Muscle of back (tissue), 11 donors: ENCODE data around the gene ANKRD42. TPM values are rescaled to one million over a fixed set of nuclear protein-coding genes. Genes with fewer than 3 reads are reported as not detected.
"Not testable (repeated sequence)": the region's sequence is repeated elsewhere in the genome, so short reads cannot be mapped to it uniquely, and the experiment has no call there.

Experiments
- DNase-seq, 3 donors: peaks; one replicate each; pipeline versions ENCODE4 v3.0.0 to v3.0.0-alpha.2; 2013
- polyA plus RNA-seq, 10 donors: library from polyadenylated mRNA; unstranded; fragments of 120-200 nt; gene quantifications; one replicate each; pipeline ENCODE4 v1.2.1, GENCODE V29; 2013; ENCODE audit not compliant: insufficient read length in 10 of 10

The ANKRD42 gene
- polyA plus RNA-seq, 10 donors: 3.5 to 6.5 (median 4.4) TPM

DNA sequence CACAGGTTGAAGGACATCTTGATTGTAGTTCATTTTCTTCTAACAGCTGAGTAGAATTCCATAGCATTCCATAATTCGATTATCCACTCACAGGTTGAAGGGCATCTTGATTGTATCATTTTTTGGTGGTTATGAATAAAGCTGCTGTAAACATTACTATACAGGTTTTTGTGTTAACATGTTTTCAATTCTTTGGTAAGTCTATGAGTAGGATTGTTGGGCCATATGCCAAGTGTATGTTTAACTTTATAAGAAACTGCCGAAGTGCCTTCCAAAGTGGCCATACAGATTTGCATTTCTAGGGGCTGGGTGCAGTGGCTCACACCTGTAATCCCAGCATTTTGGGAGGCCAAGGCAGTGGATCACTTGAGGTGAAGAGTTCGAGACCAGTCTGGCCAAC, 44.6 kb downstream of the ANKRD42 start:
- DNase-seq: no peak

DNA sequence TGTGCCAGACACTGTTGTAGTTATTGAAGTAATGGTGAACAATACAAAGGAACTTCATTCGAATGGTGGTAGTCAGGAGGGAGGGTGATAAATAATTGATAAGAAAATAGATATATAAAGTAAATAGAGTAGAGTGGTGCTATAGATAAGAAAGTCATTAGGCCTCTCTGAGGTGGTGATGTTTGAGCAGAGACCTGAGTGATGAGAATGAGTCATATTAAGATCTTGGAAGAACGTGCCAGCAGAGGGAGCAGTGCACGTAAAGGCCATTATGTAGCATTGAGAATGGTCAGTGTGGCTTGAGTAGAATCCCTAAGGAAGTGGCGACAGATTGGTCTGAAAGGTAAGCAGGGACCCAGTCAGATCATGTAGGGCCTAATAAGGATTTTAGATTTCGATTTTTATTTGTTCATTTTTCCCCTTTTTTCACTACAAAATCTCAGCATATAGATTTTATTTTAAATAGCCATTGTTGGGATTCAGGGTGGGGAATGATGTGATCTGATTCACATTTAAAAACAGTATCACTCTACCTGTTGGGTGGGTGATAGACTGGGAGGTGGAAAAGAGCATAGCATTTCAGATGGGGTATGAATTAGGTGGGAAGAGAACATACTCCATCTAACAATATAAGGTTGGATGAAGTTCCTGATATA, 47.9 kb downstream of the ANKRD42 start:
- DNase-seq: peak; percentile 30 to 53 (median 43)

DNA sequence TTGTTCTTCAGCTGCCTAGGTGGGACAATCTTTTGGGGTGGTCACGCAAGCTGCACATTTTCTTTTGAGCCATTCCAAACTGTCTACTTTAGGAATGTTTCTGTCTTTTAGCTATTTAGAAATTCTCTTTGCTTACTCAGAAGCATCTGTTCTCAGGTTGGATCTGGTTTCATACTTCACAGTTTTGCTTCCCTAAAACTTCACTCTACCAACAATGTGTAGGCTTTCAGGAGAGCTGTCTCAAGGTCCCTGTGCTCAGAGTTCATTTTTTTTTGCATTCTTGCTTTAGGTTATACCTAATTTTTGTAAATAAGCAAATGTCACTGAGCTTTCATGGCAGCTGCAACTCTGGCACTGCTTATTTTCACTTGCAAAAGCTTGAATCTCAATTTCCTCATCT, 55.9 kb downstream of the ANKRD42 start:
- no peak for DNase-seq

DNA sequence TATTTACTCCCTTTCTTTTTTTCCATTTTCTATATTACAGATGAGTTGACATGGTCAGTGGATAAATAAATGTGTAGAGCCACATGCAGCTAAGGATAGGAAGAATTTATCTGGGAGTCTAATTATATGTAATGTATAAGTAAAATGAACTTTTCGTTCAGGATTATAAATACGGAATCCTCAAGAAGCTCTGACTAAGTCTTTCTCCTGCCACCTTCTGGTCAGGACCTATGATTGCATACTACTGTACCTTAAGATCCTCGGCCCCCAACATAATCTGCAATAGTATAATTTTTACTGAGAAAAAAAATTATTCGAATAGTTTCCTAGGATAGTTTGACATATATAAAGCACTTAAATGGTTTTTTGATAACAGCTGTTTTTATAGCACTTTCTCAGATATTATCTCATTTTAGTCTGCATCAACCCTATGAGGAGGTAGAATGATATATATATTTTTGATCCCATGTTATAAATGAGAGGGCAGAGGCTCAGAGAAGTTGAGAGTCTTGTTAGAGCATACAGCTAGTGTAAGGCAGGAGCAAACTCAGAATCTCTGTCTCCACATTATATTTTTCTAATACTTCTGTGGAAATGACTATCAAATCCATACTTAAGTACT, 56.6 kb downstream of the ANKRD42 start:
- peak; percentile 15 to 50 (median 30) for DNase-seq

DNA sequence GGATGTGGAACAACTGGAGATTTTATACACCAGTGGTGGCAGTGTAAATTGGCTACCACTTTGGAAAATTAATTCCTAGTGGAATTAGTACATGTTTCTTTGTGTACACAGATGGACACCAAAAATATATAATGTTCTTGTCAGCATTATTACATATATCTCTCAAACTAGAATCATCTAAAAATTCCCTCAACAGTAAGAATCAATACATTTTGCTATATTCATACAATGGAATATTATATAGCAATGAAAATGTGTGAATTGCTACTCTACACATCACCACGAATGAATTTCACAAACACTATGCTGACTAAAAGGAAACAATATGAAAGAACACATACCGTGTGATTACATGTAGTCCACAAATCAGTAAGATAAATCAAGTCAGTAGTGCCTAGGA, 58.8 kb downstream of the ANKRD42 start:
- no peak for DNase-seq

DNA sequence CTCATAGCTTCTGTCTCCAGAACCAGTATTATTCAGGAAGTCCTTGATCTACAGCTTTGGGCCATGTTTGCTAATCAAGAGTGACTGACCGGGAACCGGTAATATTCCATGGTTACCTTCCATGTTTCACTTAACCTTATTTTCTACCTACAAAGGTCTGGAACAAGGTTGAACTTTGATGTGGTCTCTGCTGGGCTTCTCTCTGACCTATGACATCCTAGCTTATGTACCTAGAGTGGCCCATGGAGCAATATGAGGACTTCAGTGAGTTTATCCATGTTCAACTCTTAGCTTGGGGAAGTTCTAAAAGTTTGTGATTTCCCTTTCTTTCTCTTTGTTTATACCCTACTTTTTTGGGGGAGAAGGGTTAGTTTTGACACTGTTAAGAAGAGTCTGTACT, 59.4 kb downstream of the ANKRD42 start:
- no peak for DNase-seq

DNA sequence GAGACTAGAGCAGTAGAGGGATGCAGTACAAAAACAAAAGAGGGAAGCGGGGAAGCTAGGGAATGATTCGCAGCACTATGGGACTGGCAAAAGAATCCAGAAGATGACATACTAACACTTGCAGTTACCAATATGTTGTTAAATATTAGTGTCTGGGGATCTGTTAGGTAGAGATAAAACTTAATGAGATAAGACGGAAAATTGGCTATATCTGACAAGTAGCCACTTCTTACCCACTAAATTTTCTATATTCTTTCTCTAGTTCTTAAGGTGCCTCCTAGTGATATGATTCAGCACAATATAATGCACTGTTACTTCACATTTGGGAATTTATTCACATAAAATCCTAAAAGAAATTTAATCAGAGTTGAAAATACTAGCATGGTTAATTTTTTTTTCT, 61.9 kb downstream of the ANKRD42 start:
- DNase-seq: no peak

DNA sequence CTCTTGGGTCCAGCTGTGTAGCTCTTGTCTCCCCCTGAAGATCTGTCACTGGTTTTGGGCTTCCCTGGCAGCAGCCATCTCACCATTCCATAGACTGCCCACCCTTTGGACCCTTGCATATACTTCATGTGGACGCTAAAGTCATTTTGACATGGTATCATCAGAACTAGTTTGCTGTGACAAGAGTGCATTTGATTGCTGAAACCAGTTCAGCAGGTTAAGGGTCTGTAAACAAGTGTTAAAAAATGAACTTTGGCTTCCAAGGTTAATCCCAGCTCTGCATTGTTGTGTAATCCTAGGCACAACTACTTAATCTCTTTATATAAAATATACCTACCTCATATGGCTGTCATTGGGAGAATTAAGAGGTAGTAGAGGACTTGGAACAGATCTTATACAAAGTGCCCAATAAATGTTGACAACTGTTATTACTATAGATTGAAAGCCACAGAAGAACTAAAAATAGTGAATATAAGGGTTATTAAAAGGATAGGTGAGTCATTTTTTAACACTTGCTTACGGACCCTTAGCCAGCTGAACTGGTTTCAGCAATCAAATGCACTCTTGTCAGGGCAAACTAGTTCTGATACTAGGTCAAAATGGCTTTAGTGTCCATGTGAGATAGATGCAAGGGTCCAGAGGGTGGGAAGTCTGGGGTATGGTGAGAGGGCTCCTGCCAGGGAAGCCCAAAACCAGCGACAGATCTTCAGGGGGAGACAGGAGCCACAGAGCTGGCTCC, 63.3 kb downstream of the ANKRD42 start:
- no peak for DNase-seq

DNA sequence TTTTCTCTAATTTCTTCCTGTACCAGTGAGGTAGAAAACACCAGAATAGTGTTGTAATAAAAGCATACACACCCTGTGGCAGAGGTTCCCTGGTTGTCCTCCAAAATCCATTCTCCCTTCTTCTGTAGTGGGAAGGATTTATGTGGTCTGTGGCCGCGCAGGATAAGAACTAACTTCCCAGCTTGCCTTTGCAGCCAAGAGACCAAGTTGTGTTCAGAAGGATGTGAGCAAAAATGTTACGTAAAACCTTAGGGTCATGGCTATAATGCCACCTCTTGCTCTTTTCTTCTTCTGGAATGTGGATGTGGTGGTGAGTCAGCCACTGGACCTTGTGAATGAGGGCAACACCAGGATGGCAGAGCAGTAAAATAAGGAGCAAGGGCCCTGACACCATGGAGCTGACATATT, 64.3 kb downstream of the ANKRD42 start:
- peak in 2 of 3 donors; percentile 1 to 24 for DNase-seq

DNA sequence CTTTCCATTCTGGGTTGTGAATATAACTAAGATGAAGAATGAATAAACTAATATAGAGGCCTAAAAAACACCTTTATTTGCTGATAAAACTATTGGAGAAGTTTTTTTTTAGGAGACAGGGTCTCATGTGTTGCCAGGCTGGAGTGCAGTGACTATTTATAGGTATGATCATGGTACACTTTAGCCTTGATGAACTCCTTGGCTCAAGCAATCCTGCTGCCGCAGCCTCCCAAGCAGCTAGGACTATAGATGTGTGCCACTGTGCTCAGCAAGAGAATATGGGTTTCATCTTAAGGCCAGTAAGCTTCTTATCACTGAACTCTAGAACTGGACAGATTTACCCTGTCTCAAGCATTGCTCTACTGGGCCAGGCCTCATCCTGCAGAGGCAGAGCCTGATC, 66.0 kb downstream of the ANKRD42 start:
- no peak for DNase-seq

DNA sequence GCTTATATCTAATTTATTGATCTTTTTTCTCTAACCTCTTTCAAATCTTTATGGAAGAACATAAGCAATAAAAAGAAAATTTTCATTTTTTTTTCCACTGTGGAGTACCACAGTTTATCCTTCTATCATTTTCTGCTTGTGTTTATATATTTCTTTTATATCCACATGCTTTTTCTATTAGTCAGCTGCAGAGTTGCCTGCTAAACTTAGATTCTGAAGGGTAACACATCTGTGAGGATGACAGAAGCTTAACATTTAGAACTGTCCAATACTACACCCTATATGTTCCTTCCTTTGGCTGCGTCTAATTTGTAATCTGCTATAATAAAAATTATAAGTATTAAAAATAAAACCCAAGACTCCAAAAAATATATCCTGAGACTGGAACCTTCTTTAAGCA, 71.8 kb downstream of the ANKRD42 start:
- DNase-seq: no peak

DNA sequence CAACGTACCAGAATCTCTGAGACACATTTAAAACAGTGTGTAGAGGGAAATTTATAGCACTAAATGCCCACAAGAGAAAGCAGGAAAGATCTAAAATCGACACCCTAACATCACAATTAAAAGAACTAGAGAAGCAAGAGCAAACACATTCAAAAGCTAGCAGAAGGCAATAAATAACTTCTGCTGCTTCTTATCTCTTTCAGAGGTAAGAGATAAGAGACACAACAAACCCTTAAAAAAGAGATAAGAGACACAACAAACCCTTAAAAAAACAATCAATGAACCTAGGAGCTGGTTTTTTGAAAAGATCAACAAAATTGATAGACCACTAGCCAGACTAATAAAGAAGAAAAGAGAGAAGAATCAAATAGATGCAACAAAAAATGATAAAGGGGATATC, 75.6 kb downstream of the ANKRD42 start:
- not testable (repeated sequence) for DNase-seq

DNA sequence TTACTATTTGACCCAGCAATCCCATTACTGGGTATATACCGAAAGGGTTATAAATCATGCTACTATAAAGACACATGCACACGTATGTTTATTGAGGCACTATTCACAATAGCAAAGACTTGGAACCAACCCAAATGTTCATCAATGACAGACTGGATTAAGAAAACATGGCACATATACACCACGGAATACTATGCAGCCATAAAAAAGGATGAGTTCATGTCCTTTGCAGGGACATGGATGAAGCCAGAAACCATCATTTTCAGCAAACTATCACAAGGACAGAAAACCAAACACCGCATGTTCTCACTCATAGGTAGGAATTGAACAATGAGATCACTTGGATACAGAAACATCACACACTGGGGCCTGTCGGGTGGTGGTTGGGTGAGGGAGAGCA, 78.2 kb downstream of the ANKRD42 start:
- not testable (repeated sequence) for DNase-seq

DNA sequence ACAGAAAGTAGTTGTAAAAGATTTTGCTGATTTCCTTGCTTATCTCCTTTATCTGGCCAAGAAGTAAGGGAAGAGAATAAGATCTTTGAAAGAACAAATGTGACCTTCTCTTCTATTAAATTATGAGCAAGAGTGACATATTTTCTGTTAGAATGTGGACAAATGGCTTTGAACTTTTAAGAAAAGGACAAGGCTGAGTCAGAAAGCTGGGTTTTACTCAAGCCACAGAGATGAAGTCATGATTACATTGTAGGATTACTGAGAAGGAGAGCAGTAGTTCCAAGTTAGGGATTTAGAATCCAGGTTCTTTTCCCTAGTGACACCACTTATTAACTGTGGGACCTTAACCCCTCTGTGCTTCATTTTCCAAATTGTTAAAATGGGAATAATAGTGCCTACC, 79.1 kb downstream of the ANKRD42 start:
- DNase-seq: peak in 1 of 3 donors; percentile 22

DNA sequence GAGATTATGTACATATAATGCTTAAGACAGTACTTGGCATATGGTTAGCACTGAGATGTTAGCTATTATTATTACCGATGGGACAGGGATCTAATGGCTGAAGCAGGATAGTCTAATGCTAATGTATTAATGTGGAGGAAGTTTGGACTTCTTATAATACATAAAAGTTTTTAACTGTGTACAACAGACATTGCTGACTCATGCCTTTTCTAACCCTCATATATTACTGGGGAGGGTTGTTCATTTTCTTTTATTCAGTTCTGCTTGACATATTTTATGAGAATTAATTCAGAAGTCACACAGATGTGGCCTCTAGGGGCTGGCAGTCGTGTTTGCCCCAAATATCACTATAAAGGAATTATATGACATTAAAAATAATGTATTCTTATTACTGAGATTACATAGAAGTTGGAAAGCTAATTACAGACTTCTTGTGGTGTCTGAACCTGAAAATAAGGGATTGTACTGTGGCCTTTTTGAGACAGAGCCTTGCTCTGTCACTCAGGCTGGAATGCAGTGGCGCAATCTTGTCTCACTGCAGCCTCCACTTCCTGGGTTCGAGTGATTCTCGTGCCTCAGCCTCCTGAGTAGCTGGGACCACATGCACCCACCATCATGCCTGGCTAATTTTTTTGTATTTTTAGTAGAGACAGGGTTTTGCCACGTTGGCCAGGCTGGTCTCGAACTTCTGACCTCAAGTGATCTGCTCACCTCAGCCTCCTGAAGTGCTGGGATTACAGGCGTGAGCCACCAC, 82.6 kb downstream of the ANKRD42 start:
- DNase-seq: no peak

DNA sequence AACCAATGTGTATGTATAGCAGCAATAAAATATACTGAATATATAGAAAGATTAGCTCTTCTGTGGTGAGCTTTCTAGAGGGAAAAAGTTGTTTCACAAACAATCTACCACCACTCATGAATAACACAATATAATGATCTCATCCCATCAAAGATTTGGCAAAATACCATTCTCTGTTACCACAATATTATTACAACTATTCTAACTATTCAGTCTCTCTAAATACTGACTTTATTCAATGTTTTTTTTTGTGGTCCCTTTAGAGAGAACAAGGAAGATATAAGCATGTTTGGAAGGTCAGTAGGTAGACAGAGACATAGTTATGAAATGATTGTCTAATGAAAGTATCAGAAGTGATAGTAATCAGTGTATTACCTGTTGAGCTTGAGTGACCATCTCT, 84.8 kb downstream of the ANKRD42 start:
- DNase-seq: no peak

DNA sequence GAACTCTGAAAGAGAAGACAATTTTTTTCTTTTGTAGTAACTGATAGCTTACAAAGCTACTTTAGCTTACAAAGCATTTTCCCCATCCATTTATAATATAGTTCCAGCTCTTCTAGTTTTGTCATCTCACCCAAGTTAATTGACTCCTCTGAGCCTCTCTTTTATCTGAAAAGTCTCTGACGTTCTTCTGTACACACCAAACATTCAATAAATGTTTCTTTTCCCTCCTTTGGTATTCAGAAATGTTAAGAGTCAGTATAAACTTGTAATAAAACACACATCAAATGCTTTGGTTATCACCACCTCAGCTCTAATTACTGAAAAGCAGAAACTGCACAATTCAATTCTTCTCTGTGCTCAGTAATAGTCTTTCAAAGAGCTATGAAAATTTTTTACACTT, 86.7 kb downstream of the ANKRD42 start:
- no peak for DNase-seq

DNA sequence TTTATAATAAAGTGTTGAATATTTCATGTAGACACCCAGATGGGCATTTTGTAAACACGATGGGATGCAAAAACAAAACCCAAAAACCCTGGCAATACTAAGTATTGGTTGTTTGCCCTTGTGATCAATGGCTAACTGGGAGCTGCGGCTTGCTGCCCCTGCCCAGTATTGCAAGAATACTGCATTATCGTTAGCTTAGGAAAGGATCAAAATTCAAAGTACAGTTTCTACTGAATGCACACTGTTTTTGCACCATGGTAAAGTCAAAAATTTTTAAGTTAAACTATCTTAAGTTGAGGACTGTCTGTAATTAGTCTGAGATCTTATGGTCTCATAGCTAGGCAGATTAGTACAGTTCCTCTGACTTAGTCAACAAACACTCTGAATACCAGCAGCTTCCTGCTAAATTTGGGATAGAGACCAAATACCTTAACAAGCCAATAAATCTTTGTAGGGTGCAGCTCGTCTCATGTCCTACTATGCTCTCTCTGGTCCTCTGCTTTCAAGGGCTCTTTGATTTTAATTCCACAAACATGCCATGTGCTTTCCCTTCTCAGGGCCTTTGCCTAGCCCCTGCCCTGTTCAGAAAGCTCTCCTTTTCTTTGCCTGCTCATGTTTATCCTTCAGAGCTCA, 88.7 kb downstream of the ANKRD42 start:
- DNase-seq: no peak

DNA sequence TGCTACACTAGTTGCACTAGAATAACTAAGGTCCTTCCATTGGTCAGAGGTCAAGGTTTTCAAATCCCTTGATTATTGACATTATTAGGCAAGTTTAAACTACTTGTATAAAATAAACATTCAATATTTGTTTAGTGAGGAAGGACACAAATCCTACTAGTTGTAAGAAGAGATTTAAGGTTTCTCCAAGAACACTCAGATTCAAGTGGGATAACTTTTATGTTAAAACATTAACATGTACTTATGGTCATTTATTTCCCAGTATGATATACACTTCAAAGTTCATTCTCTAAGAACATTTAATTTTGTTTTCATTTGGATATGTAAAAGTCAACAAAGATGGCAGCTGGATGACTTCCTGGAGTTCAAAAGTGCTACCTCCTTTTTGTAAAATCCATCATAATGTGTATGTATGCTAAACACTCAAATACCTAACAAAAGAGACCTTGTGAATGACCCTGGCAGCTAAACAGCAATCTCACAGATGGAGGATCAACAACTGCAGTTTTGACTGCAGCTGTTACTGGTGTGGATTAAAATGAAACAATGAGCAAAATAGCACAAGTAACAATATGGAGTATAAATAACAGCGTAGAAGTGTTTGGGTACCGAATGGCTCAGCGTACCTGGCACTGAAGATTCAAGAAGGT, 91.1 kb downstream of the ANKRD42 start:
- DNase-seq: peak; percentile 27 to 65 (median 34)

DNA sequence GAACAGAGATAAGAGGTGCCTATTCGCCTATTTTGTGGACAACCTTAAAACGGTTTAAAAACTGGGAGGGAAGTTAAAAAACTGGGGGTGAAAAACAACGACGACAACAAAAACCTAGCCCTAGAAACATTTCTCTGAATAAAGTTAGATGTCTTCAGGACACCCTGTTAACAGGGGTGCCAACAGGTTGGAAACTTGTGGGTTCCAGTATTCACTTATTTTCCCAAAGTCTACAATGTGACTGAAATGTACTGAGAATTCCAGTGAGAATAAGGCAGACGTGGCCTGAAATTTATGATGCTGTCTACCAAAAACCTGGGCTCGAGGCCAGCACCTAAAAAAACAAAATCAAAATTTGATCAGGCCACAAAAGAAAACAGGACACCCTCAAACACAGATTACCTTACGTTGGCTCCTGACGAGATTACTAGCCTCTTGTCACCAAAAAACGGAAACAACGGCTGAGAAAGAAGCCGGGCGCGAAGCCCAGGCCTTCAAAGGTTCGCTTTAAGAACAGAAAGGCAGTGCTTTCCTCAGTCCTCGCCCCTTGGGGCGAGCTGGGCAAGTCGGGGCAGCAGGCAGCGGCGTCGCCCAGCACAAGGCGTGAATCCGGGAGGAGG, 91.7 kb downstream of the ANKRD42 start:
- DNase-seq: no peak
